Endothelial cell of umbilical vein (primary cell): ENCODE measurements around the gene L1CAM. TPM values are rescaled to one million over a fixed set of nuclear protein-coding genes. Genes with fewer than 3 reads are reported as not detected.

Source experiments
- BruUV-seq: library from RNA; stranded (reverse); fragments of 400-500 nt; replicated peaks from 2 replicates; lab custom pipeline; 2021; lab: Mats Ljungman, UMichigan
- CTCF ChIA-PET: fragments of 300-600, 350-600 bp; sonication (Branson Sonifier 250); formaldehyde crosslinking; loops from one replicate; lab custom pipeline; 2021; ENCODE audit warnings: antibody characterized with exemption, inconsistent platforms; lab: Charles Lee
- POLR2A ChIA-PET: fragments of 300-600, 350-600 bp; sonication (Branson Sonifier 250); formaldehyde crosslinking; loops from one replicate; lab custom pipeline; 2021; ENCODE audit warnings: antibody characterized with exemption, inconsistent platforms; lab: Charles Lee
- DNase-seq: peaks from one replicate; pipeline ENCODE4 v3.0.0-alpha.2; 2011; ENCODE audit warnings: low read depth, low spot score
- FAIRE-seq: peaks from 2 replicates; lab custom pipeline; 2011; peaks lifted over from hg19 to GRCh38; lab: Jason Lieb, UNC
- H2AFZ ChIP-seq: 2 replicates; pipeline ENCODE4 v1.6.0; 2012; ENCODE audit warnings: low read depth, low read length, control low read depth, inconsistent platforms
- H3K27ac ChIP-seq: 2 replicates; pipeline ENCODE4 v1.5.1; 2011; ENCODE audit warnings: low read depth, mild to moderate bottlenecking, control low read depth, low read length, moderate library complexity; ENCODE audit not compliant: insufficient read depth
- H3K27me3 ChIP-seq, 2 experiments: 2 replicates each; pipeline versions ENCODE4 v1.6.0 to v1.6.1; 2011; ENCODE audit warnings: low read length in 2 of 2, mixed read lengths in 1 of 2; ENCODE audit not compliant: control insufficient read depth in 2 of 2, insufficient read depth in 2 of 2
- H3K36me3 ChIP-seq, 2 experiments: 2 replicates in 1 of 2; 3 replicates in 1 of 2; pipeline ENCODE4 v1.5.1; 2011; ENCODE audit warnings: low read length in 2 of 2, mild to moderate bottlenecking in 1 of 2, moderate library complexity in 1 of 2; ENCODE audit not compliant: control insufficient read depth in 2 of 2, insufficient read depth in 2 of 2; ENCODE audit errors: extremely low read depth in 1 of 2
- H3K4me1 ChIP-seq: 3 replicates; pipeline ENCODE4 v1.5.1; 2011; ENCODE audit warnings: mild to moderate bottlenecking, low read length; ENCODE audit not compliant: control insufficient read depth, insufficient read depth; ENCODE audit errors: extremely low read depth
- H3K4me2 ChIP-seq: 2 replicates; pipeline ENCODE4 v1.6.1; 2011; ENCODE audit warnings: low read length, control low read depth, mixed read lengths; ENCODE audit not compliant: insufficient read depth
- H3K4me3 ChIP-seq, 3 experiments: fragments of 200-600 bp in 1 of 3; sonication (generic), shearing (Covaris generic) in 1 of 3; replicated peaks in 1 of 3; 2 replicates each; pipeline ENCODE4 v1.5.1; 2011 to 2016; ENCODE audit warnings: control low read depth in 3 of 3, low read length in 3 of 3, mild to moderate bottlenecking in 2 of 3, inconsistent platforms in 1 of 3, low read depth in 1 of 3, moderate library complexity in 1 of 3; ENCODE audit not compliant: insufficient read depth in 1 of 3
- H3K79me2 ChIP-seq: 2 replicates; pipeline ENCODE4 v1.6.0; 2012; ENCODE audit warnings: low read length, inconsistent platforms; ENCODE audit not compliant: control insufficient read depth, insufficient read depth
- H3K9ac ChIP-seq: replicated peaks from 2 replicates; pipeline ENCODE3; 2011; ENCODE audit warnings: low read length, control low read depth; ENCODE audit not compliant: insufficient read depth; ENCODE audit errors: extremely low read depth
- H3K9me1 ChIP-seq: replicated peaks from 3 replicates; pipeline ENCODE4 v1.6.0; 2011; ENCODE audit warnings: mild to moderate bottlenecking, low read length; ENCODE audit not compliant: control insufficient read depth, insufficient read depth; ENCODE audit errors: extremely low read depth
- H3K9me3 ChIP-seq: replicated peaks from 2 replicates; pipeline ENCODE4 v1.5.1; 2012; ENCODE audit warnings: low read length, inconsistent platforms; ENCODE audit not compliant: control insufficient read depth, insufficient read depth
- H4K20me1 ChIP-seq: replicated peaks from 2 replicates; pipeline ENCODE3; 2011; ENCODE audit warnings: mild to moderate bottlenecking, low read length; ENCODE audit not compliant: control insufficient read depth, insufficient read depth; ENCODE audit errors: extremely low read depth
- CTCF ChIP-seq, 2 donors: IDR thresholded peaks; 1 replicate in 1 of 2; 2 replicates in 1 of 2; pipeline ENCODE4 v1.5.1; 2011; ENCODE audit warnings: low read length in 2 of 2, mild to moderate bottlenecking in 2 of 2, moderate library complexity in 2 of 2, control low read depth in 1 of 2, inconsistent platforms in 1 of 2, low read depth in 1 of 2; ENCODE audit not compliant: insufficient read depth in 1 of 2; ENCODE audit errors: extremely low read depth in 1 of 2
- GATA2 ChIP-seq: IDR thresholded peaks from 2 replicates; pipeline ENCODE4 v1.7.0; 2011; ENCODE audit warnings: low read depth, mild to moderate bottlenecking, moderate library complexity, mixed read lengths, low read length; ENCODE audit not compliant: insufficient read length, insufficient read depth
- JUN ChIP-seq: IDR thresholded peaks from 2 replicates; pipeline ENCODE4 v1.6.1; 2011; ENCODE audit warnings: borderline replicate concordance, low read depth; ENCODE audit not compliant: insufficient read length, insufficient read depth
- MAX ChIP-seq: IDR thresholded peaks from 2 replicates; pipeline ENCODE4 v1.6.1; 2011; ENCODE audit not compliant: insufficient read depth, insufficient read length
- MYC ChIP-seq: IDR thresholded peaks from one replicate; pipeline ENCODE4 v1.6.1; 2011; ENCODE audit warnings: mild to moderate bottlenecking, low read depth, low read length
- POLR2AphosphoS5 ChIP-seq: IDR thresholded peaks from 2 replicates; pipeline ENCODE4 v1.6.1; 2012; ENCODE audit warnings: low read depth, mild to moderate bottlenecking, control low read depth, low read length, moderate library complexity; ENCODE audit not compliant: insufficient read depth
- dilution Hi-C: fragments of 300-500 bp; cut with MboI; formaldehyde crosslinking; loops from one replicate; pipeline ENCODE4 v1.15.0; 2019; ENCODE audit warnings: low sequenced_read_pairs; ENCODE audit not compliant: extremely low pct_ligation_motif_present
- intact Hi-C: fragments of 100-400 bp; cut with micrococcal nuclease; formaldehyde crosslinking; loops from one replicate; pipeline ENCODE4 v1.10.0; 2022
- polyA plus RNA-seq, 4 experiments: library from polyadenylated mRNA; depleted of rRNA in 3 of 4; stranded (reverse) in 3 of 4; unstranded in 1 of 4; fragments of >200 nt; gene quantifications; 2 replicates each; pipeline versions ENCODE4 v1.2.1 to v1.2.3, GENCODE V29; 2011 to 2012; ENCODE audit warnings: missing spikeins in 1 of 4
- total RNA-seq: library from RNA; stranded (reverse); gene quantifications from 2 replicates; pipeline ENCODE4 v1.2.3, GENCODE V29; 2021

Gene L1CAM
- total and polyA plus RNA-seq, 2 donors (not counting 3 experiments of a cell fraction or from before 2014, with no cell fraction given) = 0.01 TPM; not detected in 1

- ChIA-PET CTCF (interaction anchor here (2.2 to 9.0 kb wide), 2 partner anchors 18 to 19 kb away, joined by 10 to 253 read pairs; partner anchors contain the start of gene RENBP), POLR2A (interaction anchor here (0.6 kb wide), 1 partner anchor 163 kb away, joined by 7 read pairs; no protein-coding TSS in a partner anchor)
- H3K36me3 ChIP-seq = peaks cover 0 to 14% of the 10 kb centered on the region in 2 experiments
- no peaks in the 10 kb centered on the region for H3K9me1 ChIP-seq
- H2AFZ ChIP-seq = no peak overlapping the region
- FAIRE-seq (peak; percentile 66), DNase-seq (no peak)
- TF ChIP-seq CTCF (IDR thresholded peaks at IDR 0.05; ENCODE audit: extremely low read depth in 1 of 2, insufficient read depth in 1 of 2, low read depth in 1 of 2, low read length in 2 of 2) (no peak), JUN (no peak), GATA2 (no peak), MAX (no peak), MYC (no peak), POLR2AphosphoS5 (no peak)
- H3K79me2 ChIP-seq = peaks cover 30% of the 10 kb centered on the region
- H3K4me1 ChIP-seq = peaks cover 37% of the 10 kb centered on the region
- dilution Hi-C loops = no loop called here
- peak overlapping the region; percentile 42 for H3K27ac ChIP-seq
- no peak overlapping the region for H3K4me3 ChIP-seq
- no peak overlapping the region for H3K4me2 ChIP-seq
- no peaks in the 10 kb centered on the region for H3K9me3 ChIP-seq
- no peaks in the 10 kb centered on the region for H3K27me3 ChIP-seq
- intact Hi-C loops = no loop called here
- no peak overlapping the region for H3K9ac ChIP-seq
- H4K20me1 ChIP-seq = no peaks in the 10 kb centered on the region
- BruUV-seq = no TSS peak
These were observed 43.6 kb upstream of the L1CAM start for GRCh38 chrX:153929576-153929975.
